OCI-LY1 (cell line): ENCODE results near the gene DLX1.

Experiments
- H2AFZ ChIP-seq: fragments of 200-600 bp; sonication (generic), shearing (Covaris generic); 2 replicates; pipeline ENCODE4 v1.6.0; 2014; ENCODE audit warnings: antibody characterized with exemption, mild to moderate bottlenecking, low read length
- H3F3A ChIP-seq: fragments of 200-600 bp; sonication (generic), shearing (Covaris generic); 2 replicates; pipeline ENCODE4 v1.6.0; 2014; ENCODE audit warnings: mild to moderate bottlenecking, antibody characterized with exemption, low read length, moderate library complexity; ENCODE audit not compliant: insufficient read depth
- H3K27ac ChIP-seq: fragments of 200-600 bp; sonication (generic); 2 replicates; pipeline ENCODE4 v1.5.1; 2014; ENCODE audit warnings: low read length, mixed run types, mild to moderate bottlenecking, low read depth; ENCODE audit not compliant: poor library complexity, severe bottlenecking
- H3K27me3 ChIP-seq: fragments of 200-600 bp; sonication (generic); 2 replicates; pipeline ENCODE4 v1.6.0; 2014; ENCODE audit warnings: antibody characterized with exemption, mild to moderate bottlenecking, low read length, moderate library complexity; ENCODE audit not compliant: insufficient read depth
- H3K36me3 ChIP-seq: fragments of 200-600 bp; sonication (generic); 2 replicates; pipeline ENCODE4 v1.6.1; 2014; ENCODE audit warnings: mild to moderate bottlenecking, antibody characterized with exemption, low read length, moderate library complexity, mixed read lengths; ENCODE audit not compliant: insufficient read depth
- H3K4me1 ChIP-seq: fragments of 200-600 bp; sonication (generic); 2 replicates; pipeline ENCODE4 v1.5.1; 2014; ENCODE audit warnings: mild to moderate bottlenecking, low read length, moderate library complexity; ENCODE audit not compliant: insufficient read depth, severe bottlenecking
- H3K4me2 ChIP-seq: fragments of 200-600 bp; sonication (generic), shearing (Covaris generic); 2 replicates; pipeline ENCODE4 v1.6.1; 2014; ENCODE audit warnings: low read length
- H3K4me3 ChIP-seq: fragments of 200-600 bp; sonication (generic); 2 replicates; pipeline ENCODE4 v1.5.1; 2014; ENCODE audit warnings: low read length, low read depth, mild to moderate bottlenecking, mixed read lengths; ENCODE audit not compliant: poor library complexity, severe bottlenecking
- H3K79me2 ChIP-seq: fragments of 200-600 bp; shearing (Covaris generic); 2 replicates; pipeline ENCODE4 v1.6.1; 2016; ENCODE audit warnings: mixed run types, low read length, mixed read lengths; ENCODE audit not compliant: insufficient read depth
- H3K9ac ChIP-seq: fragments of 200-600 bp; sonication (generic), shearing (Covaris generic); 2 replicates; pipeline ENCODE4 v1.6.1; 2014; ENCODE audit warnings: mild to moderate bottlenecking, low read length, mixed read lengths
- H3K9me2 ChIP-seq: fragments of 200-600 bp; sonication (generic), shearing (Covaris generic); 2 replicates; pipeline ENCODE4 v1.6.1; 2014; ENCODE audit warnings: low read depth, mild to moderate bottlenecking, low read length, mixed read lengths
- H3K9me3 ChIP-seq: fragments of 200-600 bp; shearing (Covaris generic); 2 replicates; pipeline ENCODE4 v1.6.1; 2014; ENCODE audit warnings: low read length, mixed read lengths
- H4K20me1 ChIP-seq: fragments of 200-600 bp; sonication (generic), shearing (Covaris generic); 2 replicates; pipeline ENCODE4 v1.6.0; 2016; ENCODE audit warnings: mild to moderate bottlenecking, low read length; ENCODE audit not compliant: insufficient read depth
- CTCF ChIP-seq: fragments of 200-600 bp; sonication (generic), shearing (Covaris generic); IDR thresholded peaks from 2 replicates; pipeline ENCODE4 v1.5.1; 2017; ENCODE audit warnings: mild to moderate bottlenecking, antibody characterized with exemption, low read length, moderate library complexity, mixed read lengths
- EZH2 ChIP-seq: fragments of 200-600 bp; sonication (generic), shearing (Covaris generic); IDR thresholded peaks from 2 replicates; pipeline ENCODE4 v1.8.0; 2017; ENCODE audit warnings: borderline replicate concordance, mixed run types, mild to moderate bottlenecking, antibody characterized with exemption, low read length, moderate library complexity, mixed read lengths

Gene DLX1

GRCh38 chr2:172097557-172098131 is 12.3 kb downstream of the DLX1 start:
- no peaks in the 10 kb centered on the region for H4K20me1 ChIP-seq

GRCh38 chr2:172098287-172098649 is 13.0 kb downstream of the DLX1 start:
- Histone ChIP-seq H2AFZ (no peak overlapping the region), H3K9me2 (no peaks in the 10 kb centered on the region), H3K4me3 (no peak overlapping the region), H3K4me1 (peaks cover 74% of the 10 kb centered on the region), H3K27ac (no peak overlapping the region), H3K79me2 (no peaks in the 10 kb centered on the region), H4K20me1 (no peaks in the 10 kb centered on the region), H3F3A (0 out of 2 replicates have a peak, but pooled peaks cover 1% of the 10 kb centered on the region), H3K36me3 (no peaks in the 10 kb centered on the region), H3K27me3 (no peaks in the 10 kb centered on the region; the same call in 1 of the 2 replicates), H3K9me3 (no peaks in the 10 kb centered on the region), H3K4me2 (peak overlapping the region; percentile 93; the same call in 1 of the 2 replicates), H3K9ac (no peak overlapping the region)
- TF ChIP-seq EZH2 (no peak), CTCF (no peak)

More at GRCh38 chr2:172097557-172098131, 12.3 kb downstream of the DLX1 start:
- no peaks in the 10 kb centered on the region for H3K9me2 ChIP-seq
- no peak overlapping the region for H3K27ac ChIP-seq
- H3K9me3 ChIP-seq = no peaks in the 10 kb centered on the region
- no peak overlapping the region for H2AFZ ChIP-seq
- no peak overlapping the region for H3K4me2 ChIP-seq
- no peaks in the 10 kb centered on the region; the same call in 1 of the 2 replicates for H3K27me3 ChIP-seq
- no peak overlapping the region for H3K9ac ChIP-seq
- TF ChIP-seq CTCF (no peak), EZH2 (no peak)
- no peaks in the 10 kb centered on the region for H3F3A ChIP-seq
- no peak overlapping the region for H3K4me3 ChIP-seq
- H3K79me2 ChIP-seq = no peaks in the 10 kb centered on the region
- H3K36me3 ChIP-seq = no peaks in the 10 kb centered on the region
- peaks cover 70% of the 10 kb centered on the region for H3K4me1 ChIP-seq

- H4K20me1 ChIP-seq = no peaks in the 10 kb centered on the region
- TF ChIP-seq EZH2 (0 out of 2 replicates have a peak, but pooled peaks have one; percentile 15), CTCF (no peak)
- no peak overlapping the region for H3K9ac ChIP-seq
- no peaks in the 10 kb centered on the region for H3K9me2 ChIP-seq
- no peaks in the 10 kb centered on the region for H3K36me3 ChIP-seq
- H3K4me2 ChIP-seq = peak overlapping the region; percentile 93
- 0 out of 2 replicates have a peak, but pooled peaks cover 2% of the 10 kb centered on the region for H3F3A ChIP-seq
- H3K4me3 ChIP-seq = peak overlapping the region; percentile 44
- H3K27ac ChIP-seq = no peak overlapping the region
- H3K27me3 ChIP-seq = no peaks in the 10 kb centered on the region
- peaks cover 80% of the 10 kb centered on the region for H3K4me1 ChIP-seq
- H3K9me3 ChIP-seq = no peaks in the 10 kb centered on the region
- no peak overlapping the region for H2AFZ ChIP-seq
- H3K79me2 ChIP-seq = no peaks in the 10 kb centered on the region
These were observed 13.6 kb downstream of the DLX1 start for GRCh38 chr2:172098650-172099471.
